GM19043 (cell line): Measurements from ENCODE around the gene TUBG2.

Experiments used
- ATAC-seq: cut with Tn5 transposase; IDR thresholded peaks from one replicate; pipeline ENCODE4 v1.9.1; 2021; ENCODE audit warnings: low read depth; ENCODE audit not compliant: unreplicated experiment

The TUBG2 gene

DNA sequence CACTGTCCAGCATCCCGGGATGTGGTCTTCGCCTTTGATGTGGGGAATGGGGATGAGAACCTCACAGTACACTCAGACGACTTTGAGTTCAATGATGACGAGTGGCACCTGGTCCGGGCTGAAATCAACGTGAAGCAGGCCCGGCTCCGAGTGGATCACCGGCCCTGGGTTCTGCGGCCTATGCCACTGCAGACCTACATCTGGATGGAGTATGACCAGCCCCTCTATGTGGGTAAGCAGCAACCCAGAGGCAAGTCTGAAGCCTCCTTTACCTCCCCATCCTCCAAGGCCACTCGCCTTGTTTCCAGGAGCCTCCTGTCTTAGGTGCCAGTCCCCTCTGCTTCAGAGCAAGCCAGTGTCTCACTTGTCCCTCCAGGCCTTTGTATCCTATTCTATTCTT, 33.4 kb downstream of the TUBG2 start:
- ATAC-seq = no peak

DNA sequence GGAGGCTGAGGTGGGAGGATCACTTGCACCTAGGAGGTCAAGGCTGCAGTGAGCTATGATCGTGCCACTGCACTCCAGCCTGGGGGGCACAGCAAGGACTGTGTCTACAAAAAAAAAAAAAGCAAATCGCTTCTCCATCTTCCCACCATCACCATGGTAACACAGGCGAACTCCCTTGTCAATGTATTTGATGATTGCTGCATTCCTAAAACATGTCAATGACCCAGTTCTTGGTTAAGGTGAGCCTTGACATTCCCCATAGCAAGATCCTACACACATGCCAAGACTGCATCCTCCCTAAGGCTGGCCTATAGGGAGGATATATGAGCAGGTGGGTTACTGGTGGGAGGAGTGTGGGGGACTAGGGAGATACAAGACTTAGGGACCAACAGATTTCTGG, 35.4 kb downstream of the TUBG2 start:
- no peak for ATAC-seq

DNA sequence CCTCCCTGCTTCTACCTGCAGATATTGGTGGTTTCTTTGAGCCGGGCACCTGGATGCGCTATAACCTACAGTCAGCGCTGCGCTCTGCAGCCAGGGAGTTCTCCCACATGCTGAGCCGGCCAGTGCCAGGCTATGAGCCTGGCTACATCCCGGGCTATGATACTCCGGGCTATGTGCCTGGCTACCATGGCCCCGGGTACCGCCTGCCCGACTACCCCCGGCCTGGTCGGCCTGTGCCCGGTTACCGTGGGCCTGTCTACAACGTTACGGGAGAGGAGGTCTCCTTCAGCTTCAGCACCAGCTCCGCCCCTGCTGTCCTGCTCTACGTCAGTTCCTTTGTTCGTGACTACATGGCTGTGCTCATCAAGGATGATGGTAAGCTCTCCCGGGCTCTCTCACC, 36.4 kb downstream of the TUBG2 start:
- no peak for ATAC-seq

DNA sequence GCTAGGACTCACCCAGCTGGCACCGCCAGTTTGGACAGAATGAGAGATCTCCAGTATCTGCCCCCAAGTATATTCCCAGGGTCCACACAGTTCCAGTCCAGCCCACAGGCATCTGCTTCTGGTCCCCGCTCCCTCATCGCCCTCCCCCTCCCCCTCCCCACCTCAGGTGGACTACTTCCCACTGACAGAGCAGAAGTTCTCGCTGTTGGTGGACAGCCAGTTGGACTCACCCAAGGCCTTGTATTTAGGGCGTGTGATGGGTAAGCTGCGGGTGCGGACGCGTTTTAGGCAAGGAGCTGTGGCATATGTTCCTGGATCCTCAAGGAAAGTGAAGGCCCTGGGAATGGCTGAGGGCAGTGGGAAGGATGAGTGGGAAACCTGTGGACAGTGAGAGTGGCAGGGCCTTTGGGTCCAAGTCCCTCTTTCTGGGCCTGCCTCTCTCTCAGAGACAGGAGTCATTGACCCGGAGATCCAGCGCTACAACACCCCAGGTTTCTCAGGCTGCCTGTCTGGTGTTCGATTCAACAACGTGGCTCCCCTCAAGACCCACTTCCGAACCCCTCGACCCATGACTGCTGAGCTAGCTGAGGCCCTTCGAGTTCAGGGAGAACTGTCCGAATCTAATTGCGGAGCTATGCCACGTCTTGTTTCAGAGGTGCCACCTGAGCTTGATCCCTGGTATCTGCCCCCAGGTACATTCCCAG, 38.2 kb downstream of the TUBG2 start:
- no peak for ATAC-seq

DNA sequence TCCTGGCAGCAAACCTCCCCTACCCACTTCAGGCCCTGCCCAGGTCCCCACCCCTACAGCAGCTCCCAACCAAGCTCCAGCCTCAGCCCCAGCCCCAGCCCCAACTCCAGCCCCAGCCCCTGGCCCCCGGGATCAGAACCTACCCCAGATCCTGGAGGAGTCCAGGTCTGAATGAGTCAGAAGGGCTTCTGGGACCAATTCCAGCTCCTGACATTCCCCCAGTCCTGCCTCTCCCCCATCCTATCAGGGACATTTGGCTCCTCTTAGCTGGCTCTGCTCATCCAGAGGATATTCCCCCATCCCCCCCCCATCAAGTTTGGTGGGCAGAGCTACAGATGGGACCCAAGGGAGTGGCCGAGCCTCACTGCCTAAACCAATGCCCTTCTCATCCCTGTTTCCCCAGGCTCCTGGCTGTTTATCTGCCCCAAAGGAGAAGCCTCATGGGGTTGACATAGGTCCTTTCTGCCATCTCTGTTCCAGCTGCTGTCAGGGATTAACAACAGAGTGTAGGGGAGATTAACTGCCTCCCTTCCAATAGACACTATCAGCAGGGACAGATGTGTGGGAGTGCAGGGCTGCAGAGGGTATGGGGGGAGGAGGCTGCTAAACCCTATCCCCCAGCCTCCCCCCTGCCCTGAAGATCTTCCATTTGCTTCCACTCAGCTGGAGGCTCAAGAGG, 39.8 kb downstream of the TUBG2 start:
- no peak for ATAC-seq

DNA sequence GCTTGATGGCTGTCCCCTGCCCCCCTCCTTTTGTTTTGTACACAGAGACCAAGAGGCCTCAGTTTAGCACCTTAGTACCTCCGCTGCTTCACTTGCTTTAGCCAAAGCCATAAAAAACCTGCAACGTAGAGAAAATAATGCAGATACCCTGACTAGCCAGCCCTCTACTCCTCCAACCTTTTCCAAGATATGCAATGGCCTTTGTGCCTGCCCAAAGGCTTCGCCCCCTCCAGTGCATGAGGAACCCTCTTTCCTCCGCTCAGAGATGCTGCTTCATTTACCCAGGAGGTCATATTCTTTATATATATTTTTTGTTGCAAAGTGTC, 40.3 kb downstream of the TUBG2 start:
- no peak for ATAC-seq

DNA sequence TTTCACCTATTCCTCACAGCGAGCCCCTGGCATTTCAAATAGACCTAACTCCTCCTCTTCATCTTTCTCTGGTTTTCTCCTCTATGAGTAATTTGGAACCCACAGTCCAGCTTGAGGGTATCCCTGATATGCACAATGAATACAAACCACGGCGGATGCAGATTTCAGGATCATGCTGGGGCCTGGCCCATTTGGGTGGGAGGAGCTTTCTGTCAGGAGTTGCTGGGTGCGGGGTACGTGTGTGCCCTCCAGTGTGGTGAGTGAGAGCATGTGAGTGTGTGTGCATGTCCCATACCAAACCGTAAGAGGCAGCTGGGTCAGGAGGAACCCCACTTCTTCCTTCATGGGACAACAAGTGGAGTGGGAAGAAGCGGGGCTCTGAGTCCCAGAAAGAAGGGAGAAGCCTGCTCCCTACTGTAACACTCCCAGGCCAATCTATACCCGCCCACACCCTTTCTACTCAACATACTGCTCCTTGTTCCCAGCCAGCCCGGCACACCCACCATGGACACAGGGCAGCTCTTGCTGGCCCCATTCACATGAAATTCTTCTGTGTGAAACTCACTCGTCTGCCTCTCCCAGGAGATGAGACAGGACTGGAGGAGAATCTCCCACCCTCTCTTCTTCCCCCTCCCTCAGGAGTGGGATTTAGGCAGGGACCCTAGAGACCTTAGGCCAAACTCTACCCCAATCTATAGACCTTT, 41.7 kb downstream of the TUBG2 start:
- no peak for ATAC-seq

DNA sequence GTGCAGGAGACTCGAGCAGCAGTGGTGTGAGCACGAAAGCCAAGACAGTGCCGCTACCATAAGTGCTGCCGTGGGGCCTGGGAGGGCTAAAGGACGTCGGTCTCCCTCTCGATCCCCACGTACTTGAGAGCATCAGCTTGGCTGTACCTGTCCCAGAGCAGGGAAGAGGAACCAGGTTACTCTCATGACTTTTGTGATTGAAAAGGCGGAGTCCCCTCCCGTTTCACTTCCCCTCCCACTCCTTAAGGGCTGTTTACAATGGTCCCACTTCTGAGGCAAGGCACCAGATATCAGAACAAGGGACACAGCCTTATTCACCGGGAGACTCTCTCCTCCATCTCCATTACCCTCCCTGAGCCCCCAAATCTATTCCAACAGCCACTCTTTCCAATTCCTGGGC, 43.4 kb downstream of the TUBG2 start:
- ATAC-seq = no peak

DNA sequence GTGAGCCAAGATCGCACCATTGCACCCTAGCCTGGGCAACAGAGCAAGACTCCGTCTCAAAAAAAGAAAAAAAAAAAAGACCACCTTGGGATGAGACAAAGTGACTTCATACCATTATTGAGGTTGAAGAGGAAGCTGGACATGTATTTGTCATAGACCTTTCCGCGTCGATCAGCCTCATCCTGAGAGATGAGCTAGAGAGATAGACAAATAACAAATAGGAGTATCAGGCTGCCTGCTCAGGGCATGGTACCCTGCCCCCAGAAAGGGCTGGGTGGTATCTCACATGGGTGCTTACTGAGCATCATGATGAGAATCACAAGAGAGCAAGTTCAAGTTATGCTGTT, 45.4 kb downstream of the TUBG2 start:
- ATAC-seq = peak; percentile 19

DNA sequence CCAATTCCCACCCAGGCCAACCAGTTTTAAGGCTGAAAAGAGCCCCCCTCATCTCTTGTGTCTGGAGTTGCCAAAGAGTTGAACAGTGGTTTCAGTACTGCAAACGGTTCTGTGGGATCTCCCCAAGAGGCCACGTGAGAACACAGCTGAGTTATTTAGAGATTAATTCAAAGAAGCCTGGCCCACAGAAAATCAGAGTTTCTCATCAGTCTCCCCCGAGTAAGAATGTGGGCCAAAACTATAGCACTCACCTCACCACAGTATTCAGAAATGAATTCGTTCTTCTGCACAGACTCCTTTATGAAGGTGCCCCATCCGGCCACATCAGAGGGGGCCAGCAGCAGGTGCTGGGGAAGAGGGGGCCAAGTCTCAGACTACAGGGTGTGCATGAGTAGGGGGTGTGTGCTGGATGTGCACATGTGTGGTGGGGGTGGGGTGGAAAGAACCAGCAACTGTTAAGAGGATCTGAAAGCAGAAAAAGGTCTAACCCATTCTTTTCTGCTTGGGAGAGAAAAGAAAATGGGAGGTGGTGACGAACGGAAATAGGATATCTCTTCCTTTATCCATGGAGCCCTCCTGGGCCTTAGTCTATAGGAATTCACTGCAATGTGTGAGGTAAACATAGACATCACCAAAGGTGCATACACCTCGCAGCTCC, 45.9 kb downstream of the TUBG2 start:
- peak; percentile 72 for ATAC-seq

DNA sequence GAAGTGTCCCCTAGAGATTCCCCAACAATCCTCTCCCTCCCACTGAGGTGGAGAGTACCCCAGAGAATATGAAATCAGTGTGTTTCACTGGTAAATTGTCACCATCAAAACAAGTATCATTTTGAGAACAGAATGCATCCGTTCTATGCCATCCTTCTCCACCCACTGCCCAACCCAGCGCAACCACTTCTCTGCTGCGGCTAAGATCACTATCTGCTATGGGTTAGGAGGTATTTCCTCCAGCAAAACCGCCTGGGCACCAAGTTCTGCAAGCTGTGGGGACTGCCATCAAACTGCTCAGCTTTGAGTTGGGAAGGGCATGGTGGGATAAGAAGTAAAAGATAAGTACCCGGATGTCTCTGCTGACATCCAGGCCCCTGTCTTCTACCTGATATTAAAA, 47.6 kb downstream of the TUBG2 start:
- ATAC-seq = no peak

DNA sequence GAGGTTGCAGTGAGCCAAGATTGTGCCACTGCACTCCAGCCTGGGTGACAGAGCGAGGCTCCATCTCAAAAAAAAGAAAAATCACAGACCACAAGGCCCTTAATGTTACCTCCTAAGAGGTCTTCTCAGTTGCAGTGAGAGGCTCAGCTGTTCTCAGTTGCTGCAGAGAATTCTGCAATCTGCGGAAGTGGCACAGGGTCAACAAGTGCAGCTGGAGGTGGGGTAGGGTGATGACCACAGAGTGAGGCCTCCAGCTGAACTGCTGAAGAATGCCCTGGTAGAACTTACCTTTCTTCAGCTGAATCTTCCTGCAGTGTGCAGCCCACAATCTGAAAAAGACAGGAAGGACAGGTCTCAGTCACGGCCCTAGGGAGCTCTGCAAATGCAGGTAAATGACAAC, 49.5 kb downstream of the TUBG2 start:
- no peak for ATAC-seq

DNA sequence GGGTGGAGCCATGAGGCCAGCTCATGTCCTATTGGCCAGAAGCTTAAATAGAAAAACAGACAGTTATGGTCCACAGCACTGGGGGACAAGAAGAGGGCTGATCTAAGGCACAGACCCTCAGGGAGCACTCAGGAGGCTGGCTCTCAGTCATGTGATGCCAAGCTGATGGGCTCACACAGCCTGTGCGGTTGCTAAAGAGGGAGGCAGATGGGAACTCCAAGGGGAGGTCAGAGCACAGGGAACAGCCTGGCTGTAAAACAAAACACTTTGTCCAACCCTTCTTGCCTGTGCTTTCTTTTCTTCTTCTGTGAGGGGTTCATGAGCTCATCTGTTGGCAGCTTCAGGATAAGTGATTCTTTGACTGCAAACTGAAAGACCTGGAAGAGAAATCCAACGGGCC, 50.5 kb downstream of the TUBG2 start:
- ATAC-seq = no peak
